ENCODE measurements around the gene SPAG16.

Gene SPAG16

DNA sequence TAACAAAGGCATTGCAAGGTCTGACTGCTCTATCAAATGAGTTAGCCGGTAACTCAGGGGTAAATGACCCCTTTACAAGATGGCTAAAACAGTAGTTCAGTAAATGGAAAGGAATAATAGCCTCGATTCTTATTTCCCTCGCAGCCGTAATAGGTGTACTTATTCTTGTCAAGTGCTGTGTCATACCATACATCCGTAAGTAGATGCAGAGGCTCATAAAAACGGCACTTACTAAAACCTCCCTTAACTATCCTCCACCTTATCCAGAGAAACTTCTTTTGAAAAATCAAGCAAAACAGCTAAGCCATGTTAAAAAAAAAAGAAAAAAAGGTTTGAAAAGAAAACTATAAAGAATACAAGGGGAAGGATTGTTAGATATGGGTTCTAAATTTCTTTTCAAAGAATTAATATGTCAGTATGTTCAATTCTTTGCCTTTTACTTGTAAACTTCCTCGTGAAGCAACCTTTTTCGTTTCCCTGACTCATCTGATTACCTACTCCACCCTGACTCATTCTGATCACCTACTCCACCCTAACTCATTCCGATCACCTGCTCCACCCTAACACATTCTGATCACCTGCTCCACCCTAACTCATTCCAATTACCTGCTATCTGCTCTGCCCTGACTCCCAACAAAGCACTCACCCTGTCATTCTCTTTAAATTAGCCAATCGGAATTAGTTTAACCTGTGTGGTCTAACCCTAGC lies 127.5 kb downstream of the SPAG16 start:
- no peak for DNase-seq

DNA sequence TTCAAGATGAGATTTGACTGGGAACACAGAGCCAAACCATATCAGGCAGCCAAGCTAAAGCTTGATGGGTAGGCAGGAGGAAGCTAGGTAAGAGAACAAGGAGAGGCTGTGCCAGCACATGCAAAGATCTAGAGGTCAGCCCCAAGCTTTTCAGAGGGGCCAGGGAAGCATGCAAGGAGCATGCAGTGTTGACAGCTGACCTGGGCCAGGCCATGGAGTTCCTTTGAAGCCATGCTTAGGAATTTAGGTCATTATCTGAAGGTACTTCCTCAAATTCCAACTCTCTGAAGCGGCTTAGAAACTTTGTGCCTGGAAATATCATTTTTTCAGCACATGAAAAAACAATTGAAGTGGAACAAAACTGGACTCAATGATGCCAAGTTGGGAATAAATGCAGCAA lies 130.8 kb downstream of the SPAG16 start:
- no peak for DNase-seq

DNA sequence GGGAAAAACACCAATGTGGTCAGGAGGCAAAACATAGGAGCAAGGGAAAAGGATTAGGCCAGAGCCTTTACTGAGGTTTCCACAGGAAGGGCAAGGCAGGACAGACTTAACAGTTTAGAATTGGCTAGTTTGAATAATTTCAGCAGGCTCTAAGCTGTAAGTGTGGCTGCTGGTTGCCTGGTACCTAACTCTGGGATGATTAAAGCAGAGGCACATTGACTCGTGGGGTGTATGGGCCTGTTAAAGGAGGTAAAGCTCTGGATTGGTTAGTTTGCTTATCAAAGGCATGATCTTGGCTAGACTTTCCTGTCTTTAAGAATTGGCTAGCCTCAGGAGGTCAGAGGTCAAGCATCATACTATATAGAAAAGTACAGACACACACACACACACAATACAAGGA lies 132.6 kb downstream of the SPAG16 start:
- DNase-seq = no peak

DNA sequence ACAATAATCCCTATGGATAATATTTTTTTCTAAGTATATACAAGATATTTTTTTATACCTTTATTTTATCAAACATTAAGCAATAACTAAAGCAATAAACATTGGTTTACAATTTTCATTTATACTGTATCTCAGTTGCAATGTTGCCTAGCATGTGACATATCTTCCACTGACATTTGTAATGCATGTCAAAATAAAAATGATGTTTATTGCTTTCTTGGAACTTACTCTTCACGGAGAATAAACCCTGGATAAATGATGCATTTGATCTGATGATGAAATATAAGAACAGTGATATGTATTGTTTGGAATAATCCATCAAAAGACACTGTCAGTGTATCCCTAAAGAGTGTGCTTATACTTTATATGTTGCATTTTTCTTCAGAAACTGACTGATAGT lies 135.7 kb downstream of the SPAG16 start:
- DNase-seq = no peak

DNA sequence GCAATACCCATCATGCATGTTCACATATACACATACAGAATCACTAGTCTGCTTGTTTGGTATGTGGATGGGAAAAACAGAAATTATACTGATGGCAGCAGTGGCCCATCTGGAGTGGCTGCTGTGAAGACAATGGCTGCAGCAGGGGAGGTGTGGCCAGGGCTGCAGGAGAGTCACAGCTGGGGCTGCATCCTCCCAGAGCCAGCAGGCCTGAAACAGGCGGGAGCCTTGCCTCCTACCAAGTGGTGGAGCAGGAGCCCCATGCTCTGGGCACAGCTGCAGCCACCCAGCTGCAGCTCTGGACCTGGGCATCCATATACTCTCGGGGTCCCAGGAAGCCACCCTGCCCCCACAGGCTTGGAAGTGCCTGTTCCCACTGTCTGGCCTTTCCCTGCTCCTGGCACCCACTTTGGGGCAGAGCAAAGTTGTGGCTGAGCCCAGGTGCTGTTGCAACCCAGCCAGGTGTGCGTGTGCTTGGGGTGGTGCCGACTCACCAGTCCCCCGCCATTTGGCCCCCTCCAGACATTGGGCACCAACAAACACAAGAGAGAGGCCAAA lies 136.6 kb downstream of the SPAG16 start:
- DNase-seq = peak; percentile 15

DNA sequence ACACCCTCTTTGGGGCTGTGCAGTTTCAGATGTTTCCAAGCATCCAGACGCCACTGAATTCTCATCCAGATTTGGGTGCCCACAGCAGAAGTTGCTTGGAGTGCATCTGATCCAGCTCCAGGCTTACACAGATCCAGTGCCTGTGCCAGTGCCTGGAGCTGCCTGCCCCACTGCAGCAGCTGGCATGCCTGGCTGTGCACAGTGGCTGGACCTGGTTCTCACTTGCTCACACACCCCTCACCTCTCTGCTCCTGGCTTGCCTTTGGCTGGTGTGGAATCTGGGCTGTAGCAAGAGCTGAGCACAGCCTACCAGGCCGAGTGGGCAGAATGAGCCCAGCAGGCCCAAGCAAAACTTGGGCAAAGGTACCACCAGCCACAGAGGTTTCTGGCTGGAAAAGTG lies 137.9 kb downstream of the SPAG16 start:
- DNase-seq = no peak

DNA sequence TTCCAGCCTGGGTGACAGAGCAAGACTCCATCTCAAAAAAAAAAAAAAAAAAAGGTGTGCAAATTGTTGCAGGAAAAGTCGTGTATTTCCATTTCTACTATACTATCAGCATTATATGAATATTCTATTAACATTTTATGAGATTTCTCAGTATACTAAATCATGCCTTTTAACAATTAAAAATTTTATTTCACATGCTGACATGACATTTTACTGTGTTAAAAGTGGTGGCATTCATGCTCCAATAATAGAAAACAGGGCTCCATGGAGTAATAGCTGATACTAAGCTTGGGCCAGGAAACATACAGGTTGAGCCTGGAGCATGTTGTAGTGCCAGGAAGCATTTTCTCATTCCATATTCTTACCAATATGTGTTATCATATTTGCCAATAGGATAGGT lies 141.4 kb downstream of the SPAG16 start:
- DNase-seq = no peak

DNA sequence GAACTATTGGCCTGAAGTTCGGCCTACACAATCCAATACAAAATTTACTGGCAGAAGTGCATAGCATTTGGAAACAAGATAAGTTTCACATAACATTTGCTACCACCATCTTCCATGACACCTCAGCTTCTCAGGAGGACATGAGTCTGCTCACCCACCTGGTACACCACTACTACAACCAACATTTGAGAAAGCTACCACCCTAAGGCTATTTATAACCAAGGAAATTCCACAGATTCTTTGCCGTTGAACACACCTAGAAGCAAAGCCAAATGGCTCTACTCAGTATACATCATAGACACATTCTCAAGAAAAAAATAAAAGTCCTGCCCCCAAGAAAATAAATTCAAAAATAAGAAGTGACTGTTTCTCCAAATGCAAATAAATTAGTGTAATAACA lies 145.3 kb downstream of the SPAG16 start:
- no peak for DNase-seq

DNA sequence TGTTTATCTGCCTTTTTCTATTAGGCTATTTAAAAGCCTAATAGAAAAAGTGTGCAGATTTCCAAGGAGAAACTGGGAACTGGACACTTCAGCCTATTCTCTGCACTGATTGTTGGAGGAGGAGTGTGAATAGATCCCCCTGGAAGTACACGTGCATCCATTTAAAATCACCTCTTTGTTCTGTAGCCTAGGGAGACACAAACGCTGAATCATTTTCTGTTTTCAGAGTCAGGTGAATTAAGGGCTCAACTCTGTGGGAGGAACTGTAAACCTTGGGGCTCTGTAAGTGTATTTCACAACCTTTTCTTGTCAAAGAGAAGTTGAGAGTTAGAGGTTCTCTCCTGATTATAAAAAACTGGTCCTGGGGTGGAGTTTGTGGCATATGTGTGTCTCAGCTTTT lies 159.7 kb downstream of the SPAG16 start:
- DNase-seq = no peak

DNA sequence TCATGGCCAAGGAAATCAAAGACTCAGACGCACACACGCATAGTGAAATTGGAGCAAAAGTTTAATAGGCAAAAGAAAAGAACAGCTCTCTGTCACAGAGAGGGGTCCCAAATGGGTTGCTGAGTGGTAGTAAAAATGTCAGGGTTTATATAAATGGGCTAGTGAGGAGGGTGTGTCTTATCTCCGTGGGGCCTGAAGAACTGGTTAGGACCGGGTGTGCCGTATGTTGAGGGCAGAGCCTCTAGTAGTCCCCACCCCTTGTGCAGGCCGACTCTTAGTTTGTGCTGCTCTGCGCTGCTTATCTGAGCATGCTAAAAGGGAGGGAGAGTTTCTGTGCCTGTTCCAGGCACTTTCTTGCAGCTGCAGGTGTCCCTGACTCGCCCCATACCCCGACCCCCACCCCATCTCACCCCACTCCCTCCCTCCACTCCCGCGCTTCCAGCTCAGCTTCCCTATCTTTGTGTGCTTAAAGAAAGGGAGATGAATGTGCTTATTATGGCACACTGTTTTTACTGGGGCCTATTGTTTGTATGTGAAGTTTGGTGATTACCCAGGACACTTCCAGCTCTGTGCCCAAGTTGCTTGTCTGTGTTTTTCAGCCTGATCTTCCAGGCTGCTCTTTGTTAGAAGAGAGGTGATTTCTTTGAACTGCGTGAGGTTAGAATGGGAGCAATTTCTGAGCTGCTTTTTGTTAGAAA lies 167.4 kb downstream of the SPAG16 start:
- DNase-seq = no peak

DNA sequence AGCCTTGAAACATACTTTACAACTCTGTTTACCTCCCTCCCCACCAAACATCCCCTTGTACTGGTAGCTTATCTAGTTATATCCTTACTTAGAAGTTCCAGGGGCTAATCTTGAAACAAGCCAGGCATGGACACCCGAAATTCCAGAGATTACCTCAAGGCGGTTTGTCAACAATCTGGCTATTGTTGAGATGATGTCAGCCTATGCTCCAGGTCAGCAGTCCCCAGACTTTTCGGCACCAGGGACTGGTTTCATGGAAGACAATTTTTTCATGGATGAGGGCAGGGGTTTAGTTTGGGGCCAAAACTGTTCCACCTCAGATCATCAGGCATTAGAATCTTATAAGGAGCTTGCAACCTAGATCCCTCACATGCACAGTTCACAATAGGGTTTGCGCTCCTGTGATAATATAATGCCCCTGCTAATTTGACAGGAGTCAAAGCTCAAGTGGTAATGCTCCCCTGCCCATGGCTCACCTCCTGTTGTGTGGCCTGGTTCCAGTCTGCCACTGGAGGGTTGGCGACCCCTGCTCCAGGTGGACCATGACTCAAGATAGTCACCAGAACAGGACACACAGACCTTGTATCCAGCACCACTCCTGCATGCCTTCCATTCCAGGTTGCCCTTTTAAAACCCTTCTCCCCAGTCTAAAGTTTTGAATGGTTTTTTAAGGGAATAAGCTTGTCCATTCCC lies 171.2 kb downstream of the SPAG16 start:
- no peak for DNase-seq

DNA sequence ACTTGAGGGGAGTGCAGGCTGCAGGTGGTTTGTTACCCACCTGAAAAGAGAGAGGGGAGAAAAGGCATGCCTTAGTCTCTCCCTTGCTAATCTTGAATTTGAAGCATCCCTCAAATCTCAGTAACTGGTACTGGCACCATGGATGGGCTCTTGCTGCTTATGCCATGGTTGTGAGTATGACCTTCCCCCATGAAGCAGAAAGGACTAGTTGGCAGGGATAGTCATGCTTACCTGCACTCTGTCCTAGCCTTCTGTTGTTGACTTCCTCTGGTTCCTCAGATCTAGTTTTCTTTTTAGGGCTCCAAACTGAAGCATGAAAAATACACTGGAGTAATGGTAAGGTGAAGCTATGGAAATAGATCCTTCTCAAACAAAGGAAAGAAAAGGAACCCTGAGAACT lies 191.2 kb downstream of the SPAG16 start:
- no peak for DNase-seq

DNA sequence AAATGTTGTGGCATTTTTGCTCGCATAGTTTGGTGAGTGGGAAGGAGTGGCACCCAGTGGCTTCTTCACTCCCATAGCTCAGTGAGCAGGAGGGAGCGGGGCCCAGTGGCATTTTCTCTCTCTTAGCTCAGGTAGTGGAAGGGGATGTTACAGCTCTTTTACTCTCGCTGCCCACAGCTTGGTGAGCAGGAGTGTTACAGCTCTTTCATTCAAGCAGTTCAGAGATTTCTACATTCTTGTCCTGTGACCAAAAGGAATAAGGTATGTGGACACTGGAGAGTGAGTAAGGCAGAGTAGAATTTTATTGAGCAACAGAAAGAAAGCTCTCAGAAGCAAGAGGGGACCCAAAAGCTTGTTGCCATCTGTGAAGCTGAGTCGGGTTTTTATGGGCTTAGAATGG lies 192.4 kb downstream of the SPAG16 start:
- no peak for DNase-seq

DNA sequence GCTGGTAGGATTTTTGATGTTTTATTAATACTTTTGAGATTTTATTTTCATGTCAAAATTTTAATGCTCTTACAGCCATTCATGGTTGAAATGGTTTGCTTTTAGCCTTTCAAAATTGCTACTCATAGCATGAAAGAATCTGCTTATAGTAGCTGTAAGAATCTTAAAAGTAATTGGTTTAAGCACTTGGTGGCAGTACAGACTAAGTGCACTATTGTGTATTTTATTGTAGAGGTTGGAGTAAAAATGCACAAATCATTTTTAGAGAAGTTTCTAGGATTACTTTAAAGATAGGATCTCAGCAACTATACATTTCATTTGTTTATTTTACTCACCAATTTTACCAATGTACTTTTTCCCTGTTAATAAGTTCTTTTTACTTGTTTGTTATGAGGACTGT lies 205.8 kb downstream of the SPAG16 start:
- DNase-seq = no peak

DNA sequence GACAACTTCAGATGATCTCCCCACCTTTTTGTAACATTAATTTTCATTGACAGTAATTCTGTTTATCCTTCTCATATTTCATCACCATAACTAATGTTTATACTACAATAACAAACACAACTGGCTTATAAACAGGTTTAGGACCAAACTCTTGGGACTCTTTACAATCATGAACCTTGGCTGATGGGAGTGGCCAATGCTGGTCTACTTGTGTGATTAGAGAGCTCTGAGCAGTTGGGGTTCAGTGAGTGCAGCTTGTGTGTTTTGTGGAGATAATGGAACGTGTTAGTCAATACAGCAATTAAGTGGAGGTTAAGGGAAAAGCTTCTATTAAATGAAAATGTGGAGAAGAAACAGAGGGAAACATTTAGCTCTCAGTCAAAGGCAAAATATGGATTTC lies 207.1 kb downstream of the SPAG16 start:
- no peak for DNase-seq

DNA sequence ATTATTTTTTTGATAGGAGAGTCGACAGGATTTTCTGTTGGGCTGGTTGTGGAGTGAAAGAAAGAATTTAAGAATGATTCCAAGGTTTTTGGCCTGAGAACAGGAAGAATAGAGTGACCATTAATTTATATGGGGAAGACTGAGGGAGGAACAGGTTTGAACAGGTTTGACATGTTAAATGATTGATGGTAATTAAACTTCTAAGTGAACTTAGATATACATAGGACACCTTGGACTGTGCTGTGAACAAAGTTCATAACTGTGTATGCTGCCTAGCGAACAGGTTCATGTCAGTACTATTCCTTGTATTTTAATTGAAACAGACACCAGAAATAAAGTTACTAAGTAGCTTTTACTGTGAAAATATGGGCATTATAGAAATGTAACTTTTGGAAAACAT lies 212.0 kb downstream of the SPAG16 start:
- no peak for DNase-seq

DNA sequence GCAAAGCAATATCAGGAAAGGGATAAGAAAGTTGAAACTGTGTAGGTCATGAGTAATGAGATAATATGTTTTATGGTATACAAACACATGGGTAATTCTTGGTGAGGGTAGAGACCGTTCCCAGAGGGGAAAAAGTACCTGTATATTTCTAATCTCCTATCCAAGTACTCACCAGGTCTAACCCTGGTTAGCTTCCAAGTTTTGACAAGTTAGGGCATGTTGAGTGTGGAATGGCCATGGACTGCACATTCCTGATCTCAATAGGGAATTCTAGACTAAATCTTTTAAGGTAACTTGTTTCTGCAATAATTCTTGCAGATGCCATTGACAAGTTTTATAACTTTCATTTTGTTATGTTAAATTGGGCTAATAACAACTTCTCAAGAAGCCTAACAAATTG lies 216.6 kb downstream of the SPAG16 start:
- DNase-seq = no peak

DNA sequence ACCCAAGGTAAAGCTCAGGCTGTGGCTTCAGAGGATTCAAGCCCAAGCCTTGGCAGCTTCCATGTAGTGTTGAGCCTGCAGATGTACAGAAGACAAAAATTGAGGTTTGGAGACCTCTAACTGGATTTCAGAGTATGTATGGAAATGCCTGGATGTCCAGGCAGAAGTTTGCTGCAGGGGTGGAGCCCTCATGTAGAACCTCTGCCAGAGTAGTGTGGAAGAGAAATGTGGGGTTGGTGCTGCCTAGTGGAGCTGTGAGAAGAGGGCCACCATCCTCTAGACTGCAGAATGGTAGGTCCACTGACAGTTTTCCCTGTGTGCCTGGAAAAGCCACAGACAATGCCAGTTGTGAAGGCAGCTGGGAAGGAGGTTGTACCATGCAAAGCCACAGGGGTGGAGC lies 239.9 kb downstream of the SPAG16 start:
- no peak for DNase-seq

DNA sequence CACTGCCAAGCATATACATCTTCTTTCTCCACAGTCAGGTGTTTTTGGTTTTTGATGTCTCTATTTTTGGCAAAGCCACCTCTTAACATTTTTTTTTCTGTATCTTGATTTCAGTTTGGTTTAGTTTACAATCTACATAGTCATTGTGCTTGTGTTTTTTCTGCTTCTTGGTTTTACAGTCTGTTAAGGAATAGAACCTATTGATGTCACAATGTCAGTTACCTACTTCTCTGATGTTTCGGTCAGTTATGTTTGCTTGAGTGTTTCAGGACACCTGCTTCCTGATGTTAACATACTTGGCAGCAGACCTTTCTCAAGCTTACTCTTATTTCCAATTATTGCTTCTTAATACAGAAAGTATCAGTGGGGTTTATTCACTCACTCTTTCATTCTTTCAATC lies 253.3 kb downstream of the SPAG16 start:
- no peak for DNase-seq

DNA sequence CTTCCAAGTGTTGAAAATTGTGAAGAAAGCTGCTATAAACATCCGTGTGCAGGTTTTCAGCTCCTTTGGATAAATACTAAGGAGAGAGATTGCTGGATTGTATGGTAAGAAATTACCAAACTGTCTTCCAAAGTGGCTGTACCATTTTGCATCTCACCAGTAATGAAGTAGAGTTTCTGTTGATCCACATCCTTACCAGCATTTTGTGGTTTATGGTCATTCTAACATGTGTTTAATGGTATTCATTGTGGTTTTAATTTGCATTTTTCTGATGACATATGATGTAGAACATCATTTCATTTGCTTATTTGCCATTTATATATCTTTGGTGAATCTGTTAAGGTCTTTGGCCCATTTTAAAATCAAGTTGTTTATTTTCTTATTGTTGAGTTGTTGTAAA lies 260.7 kb downstream of the SPAG16 start:
- no peak for DNase-seq

DNA sequence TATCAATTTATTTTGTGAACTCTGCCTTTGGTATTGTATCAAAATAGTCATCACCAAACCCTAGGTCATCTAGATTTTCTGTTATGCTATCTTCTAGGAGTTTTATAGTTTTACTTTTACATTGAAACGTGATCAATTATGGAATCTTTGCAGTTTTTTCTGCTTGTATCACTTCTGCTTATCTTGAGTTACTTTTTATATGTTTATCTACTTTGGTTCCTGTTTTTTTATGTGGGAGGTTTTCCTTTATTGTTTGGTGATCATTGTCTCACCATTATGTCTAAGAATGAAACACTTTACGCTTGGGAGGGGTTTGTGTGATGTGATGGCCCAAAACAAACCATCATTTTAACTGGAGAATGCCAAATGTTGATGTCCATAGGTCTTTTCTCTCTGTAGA lies 261.2 kb downstream of the SPAG16 start:
- DNase-seq = no peak

DNA sequence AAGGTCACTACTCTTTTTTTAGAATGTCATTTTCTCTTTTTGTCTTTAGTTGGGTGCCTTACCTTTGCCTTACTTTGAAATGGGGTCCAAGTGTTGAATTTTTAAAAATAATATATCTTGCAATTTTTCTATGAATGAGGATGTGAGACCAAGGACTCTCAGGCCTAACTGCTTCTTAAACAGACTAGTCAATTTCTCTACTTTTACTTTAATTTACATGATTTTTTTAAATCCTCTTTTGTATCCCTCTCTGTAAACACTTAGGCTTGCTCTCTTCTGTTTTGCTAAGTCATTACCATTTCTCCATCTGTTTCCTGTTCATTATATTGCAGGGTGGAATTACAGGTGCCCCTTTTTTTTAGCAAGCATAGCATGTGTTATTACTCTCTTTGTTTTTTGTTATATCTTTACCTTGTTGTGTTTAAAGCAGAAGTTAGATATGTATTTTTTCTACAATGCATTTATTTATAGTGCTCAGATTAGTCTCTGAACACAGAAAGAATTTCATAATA lies 261.8 kb downstream of the SPAG16 start:
- DNase-seq = peak; percentile 72

DNA sequence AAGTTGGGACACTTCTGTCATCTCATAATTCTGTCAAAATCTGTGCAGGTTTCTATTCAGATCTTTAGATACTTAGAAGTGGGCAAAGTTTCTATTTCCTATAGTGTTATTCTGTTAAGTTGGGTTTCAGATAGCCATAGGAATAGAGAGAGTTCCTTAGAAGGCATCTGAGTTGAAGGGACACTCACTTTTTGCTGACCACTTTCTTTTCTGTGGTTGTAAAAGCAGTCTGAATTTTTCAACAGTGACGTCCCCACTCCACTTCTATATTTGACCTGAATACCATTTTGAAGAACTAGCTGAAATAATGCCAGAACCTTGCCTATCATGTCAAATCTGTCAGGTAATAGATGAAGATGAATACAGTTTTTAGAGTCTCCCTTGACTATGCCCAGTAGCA lies 267.3 kb downstream of the SPAG16 start:
- DNase-seq = no peak

DNA sequence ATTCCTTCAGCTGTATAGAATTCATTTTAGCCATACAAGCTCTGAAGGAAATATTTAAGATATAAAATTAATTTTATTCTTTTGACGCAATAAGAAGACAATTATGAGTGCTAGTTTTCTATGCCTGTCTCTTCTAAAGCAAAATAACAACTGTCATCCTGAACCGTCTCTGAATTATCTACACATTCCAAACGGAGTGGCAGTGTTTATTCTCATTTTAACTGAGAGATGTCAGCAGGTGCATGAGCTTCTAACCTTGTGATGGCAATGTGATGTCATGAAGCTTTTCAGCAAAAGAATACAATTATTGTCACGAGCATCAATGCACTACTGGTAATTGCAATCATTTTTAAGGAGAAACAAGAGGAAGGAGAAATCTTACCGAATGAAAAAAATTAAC lies 274.8 kb downstream of the SPAG16 start:
- DNase-seq = no peak

Data from NCI-H2171 treated with DMSO at 0.1 percent for 48 hours (cell line).